ENCODE results near the gene SLC35B4.

- TF ChIP-seq CTCF (IDR thresholded peaks at IDR 0.05; ENCODE audit: low read depth, low read length), result no peak
- no peak for TF ChIP-seq EZH2phosphoT487 (IDR thresholded peaks at IDR 0.05; ENCODE audit: low read depth)
These were observed 27.1 kb upstream of the SLC35B4 start for GRCh38 chr7:134343796-134344195.

All from OCI-LY3 (cell line).